Choroid plexus epithelial cell (primary cell): Measurements from ENCODE around the gene MSLN.

Experiments used
- DNase-seq: peaks from one replicate; pipeline ENCODE4 v3.0.0-alpha.2; 2010; ENCODE audit warnings: low read depth
- H3K4me3 ChIP-seq: 2 replicates; pipeline ENCODE4 v1.5.1; 2011; ENCODE audit warnings: low read depth, mild to moderate bottlenecking, control low read depth, low read length, moderate library complexity
- TF ChIP-seq, protein P1 (sequence below): conservative IDR thresholded peaks from 2 replicates; pipeline ENCODE4 v1.5.1; 2011; ENCODE audit warnings: low read depth, mild to moderate bottlenecking, control low read depth, inconsistent platforms, low read length, moderate library complexity

MSLN gene

DNA sequence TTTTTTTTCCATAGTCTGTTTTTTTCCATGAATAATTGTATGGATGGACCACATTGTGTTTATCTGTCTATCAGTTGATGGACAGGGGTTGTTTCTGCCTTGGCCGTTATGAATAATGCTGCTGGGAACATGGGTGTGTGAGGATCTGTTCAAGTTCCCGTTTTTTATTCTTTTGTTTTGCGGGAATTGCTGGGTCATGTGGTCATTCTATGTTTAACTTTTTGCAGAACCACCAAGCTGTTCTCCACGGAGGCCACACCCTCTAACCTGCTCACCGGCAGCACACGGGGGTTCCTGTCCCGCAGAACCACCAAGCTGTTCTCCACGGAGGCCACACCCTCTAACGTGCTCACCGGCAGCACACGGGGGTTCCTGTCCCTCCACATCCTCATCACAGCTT lies 5.9 kb upstream of the MSLN start:
- DNase-seq, result no peak
- H3K4me3 ChIP-seq, result no peak overlapping the region
- TF ChIP-seq, protein P1, sequence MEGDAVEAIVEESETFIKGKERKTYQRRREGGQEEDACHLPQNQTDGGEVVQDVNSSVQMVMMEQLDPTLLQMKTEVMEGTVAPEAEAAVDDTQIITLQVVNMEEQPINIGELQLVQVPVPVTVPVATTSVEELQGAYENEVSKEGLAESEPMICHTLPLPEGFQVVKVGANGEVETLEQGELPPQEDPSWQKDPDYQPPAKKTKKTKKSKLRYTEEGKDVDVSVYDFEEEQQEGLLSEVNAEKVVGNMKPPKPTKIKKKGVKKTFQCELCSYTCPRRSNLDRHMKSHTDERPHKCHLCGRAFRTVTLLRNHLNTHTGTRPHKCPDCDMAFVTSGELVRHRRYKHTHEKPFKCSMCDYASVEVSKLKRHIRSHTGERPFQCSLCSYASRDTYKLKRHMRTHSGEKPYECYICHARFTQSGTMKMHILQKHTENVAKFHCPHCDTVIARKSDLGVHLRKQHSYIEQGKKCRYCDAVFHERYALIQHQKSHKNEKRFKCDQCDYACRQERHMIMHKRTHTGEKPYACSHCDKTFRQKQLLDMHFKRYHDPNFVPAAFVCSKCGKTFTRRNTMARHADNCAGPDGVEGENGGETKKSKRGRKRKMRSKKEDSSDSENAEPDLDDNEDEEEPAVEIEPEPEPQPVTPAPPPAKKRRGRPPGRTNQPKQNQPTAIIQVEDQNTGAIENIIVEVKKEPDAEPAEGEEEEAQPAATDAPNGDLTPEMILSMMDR, result no peak

DNA sequence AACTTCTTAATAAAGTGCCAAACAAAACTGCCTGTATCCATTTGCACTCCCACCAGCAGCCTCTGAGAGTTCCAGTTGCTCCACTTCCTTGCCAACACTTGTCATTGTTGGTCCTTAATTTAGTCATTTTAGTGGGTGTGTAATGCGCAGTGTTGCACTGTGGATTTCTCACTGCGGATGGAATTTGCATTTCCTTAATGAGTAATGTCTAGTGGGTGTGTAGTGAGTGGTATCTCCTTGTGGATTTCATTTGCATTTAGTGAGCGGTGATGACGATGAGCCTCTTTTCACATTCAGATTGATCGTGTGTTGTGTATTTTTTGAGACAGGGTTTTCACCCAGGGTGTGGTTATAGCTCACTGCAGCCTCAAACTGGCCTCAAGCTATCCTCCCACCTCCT lies 4.1 kb upstream of the MSLN start:
- DNase-seq, result no peak
- H3K4me3 ChIP-seq, result no peak overlapping the region

DNA sequence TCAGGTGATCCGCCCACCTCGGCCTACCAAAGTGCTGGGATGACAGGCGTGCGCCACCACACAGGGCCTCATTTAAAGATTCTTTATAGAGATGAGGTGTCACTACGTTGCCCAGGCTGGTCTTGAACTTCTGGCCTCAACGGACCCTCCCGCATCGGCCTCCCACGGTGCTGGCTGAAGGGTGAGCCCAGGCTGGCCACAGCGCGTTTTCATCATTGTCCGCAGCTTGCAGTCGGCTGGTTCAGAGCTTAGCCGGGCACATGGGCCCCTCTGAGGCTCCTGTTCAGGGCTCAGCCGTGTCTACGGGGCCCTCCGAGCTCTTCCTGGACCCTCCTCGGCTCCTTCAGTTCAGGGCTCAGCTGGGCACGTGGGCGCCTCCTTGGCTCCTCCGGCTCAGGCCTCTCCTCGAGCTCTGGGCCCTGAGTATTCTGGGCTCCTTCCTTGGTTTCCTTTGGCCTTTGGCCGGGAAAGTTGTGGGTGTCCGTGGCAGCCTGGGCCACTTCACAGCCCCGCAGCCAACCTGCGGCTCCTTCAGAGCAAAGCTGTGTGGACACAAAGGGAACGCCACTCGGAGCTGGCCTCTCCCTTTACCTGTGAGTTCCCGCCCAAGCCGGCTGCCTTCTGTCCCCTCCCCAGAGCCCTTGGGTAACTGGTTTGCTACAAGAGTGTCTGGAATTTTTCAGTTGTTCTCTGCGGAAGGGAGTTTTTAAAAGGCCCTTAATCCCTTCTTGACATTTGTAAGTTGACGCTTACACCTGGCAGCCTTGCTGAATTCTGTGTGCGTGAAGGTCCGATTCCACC lies 1.2 kb upstream of the MSLN start:
- TF ChIP-seq, protein P1, result no peak
- DNase-seq, result no peak
- no peak overlapping the region for H3K4me3 ChIP-seq

More for the DNA sequence above, 4.1 kb upstream of the MSLN start:
- TF ChIP-seq, protein P1, result no peak

DNA sequence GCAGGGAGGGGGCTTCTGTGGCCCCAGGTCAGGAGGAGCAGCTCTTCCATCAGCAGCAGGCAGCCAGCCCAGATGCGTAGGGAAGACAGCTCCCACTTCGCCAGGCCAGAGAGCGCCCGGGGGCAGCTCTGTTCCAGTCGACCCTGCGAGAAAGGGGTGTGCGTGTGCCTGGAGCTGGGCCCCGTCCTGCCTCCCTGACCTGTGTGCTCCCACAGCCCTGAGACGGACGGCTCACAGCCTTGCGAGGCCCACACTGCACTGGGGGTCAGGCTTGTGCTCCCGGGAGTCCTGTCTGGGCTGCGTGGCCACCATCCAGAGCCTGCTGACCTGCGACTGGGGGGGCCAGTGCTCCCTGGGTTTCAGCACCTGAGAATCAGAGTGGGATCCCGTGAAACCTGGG lies 469 bp upstream of the MSLN start:
- TF ChIP-seq, protein P1, result no peak
- DNase-seq, result no peak
- H3K4me3 ChIP-seq, result no peak overlapping the region

DNA sequence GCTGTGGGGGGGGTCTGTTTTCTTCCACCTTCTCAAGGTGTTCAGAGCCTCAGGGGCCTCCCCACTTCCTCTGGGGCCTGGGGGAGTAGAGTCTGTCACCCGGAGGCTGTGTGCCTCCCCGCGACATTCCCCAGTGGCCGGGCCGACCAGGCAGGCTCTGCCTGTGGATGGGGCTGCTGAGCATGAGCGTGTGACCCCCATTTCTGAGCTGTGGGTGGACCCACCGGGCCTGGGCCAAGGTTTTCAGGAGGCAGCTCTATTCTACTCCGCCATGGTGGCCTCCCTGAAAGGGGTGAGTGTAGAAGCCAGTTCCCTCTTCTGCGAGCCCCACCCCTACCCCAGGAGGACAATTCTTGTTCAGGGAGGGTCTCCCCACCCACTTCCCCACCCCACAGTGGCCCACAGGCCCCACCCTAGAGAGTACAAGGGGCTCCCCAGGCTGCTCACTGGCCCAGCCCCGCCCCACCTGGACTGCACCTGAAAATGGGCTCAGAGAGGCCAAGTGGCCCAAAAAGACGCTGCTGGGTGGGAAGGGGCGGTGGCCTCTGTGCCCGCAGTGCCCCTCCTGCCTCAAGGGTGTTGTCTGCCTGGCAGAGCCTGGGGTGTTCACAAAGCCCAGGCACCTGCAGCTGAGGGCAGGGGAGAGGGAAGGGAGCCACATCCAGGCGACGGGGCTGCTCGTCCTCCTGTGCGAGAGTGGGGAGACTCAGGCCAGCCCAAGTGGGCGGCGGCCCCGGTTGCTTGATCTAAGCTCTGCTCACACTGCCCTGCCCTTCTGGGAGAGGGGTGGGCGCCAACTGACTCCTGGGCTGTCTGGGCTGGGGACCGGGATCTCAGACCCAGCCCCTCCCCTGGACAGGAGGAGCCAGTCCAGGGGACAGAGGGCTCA lies 1.3 kb downstream of the MSLN start:
- TF ChIP-seq, protein P1, result no peak
- DNase-seq, result no peak
- H3K4me3 ChIP-seq, result no peak overlapping the region

DNA sequence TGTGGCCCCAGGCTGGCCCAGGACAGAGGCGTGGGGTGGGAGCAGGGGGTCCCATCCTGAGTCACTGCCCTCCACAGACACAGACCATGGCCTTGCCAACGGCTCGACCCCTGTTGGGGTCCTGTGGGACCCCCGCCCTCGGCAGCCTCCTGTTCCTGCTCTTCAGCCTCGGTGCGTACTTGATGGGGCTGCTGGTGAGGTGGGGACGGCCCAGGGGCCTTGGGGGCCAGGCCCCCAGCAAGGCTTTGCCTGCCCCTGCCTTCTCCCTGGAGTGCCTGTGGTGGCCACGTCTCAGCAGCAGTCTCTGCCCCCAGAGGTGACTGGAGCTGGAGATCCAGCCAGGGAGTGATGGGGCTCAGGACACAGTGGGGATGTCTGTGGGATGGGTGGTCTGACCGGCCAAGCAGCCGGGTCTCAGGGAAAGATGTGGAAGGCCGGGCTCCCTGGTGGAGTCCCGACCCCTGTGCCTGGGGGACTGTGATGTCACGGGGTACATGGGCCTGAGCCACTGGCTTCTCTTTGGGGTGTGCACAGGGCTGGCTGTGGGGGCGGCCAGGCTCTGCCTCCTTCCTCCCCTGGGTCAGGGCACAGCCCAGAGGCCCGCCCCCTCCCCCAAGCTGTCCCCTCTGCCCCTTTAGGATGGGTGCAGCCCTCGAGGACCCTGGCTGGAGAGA lies 2.2 kb downstream of the MSLN start:
- TF ChIP-seq, protein P1, result no peak
- DNase-seq, result no peak

More for the DNA sequence above, 2.2 kb downstream of the MSLN start:
- H3K4me3 ChIP-seq, result no peak overlapping the region
